ENCODE measurements around the gene CHRM1.

The CHRM1 gene

DNA sequence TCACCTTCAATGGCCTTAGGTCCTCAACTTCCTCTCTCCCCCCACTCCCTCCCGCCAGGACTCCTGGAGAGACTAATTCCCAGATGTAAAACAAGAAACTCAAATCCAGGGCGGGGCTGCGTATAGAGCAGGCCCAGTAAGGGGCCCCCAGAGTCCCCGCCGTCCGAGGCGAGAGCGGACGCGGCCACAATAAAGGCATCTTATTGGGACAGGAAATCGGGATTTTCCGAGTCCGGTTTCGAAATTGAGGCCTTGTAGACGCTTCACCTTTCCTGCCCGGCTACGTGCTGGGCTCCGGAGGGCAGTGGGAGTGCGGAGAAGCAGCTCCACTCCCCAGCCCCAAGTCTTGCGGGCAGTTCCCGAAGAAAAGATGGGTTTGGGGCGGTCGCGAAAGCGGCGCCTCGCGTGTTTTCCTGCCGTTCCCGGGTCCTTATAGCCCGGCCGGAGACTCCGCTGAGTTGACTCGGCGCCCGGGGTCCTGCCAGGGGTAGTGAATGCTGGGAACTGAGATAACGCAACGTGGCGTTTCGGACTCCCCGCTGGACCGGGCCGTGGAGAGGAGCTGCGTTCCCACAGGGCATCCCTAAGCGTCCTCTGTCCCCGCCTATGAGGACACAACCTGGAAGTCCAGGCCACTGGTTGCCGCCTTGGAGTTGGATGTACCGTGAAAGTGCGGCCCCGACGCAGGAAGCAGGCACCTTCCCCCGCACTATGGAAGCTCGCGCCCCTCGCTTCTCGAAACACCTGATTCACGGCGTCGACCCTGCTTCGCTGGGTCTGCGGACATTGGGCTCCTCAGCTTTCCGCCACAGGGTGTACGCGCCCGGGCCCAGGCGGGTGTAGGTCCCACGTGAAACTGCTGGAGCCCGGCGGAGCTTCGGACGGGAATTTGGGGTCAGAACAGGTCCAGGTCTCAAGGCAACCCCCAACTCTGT, 4.8 kb upstream of the CHRM1 start:
- no peak overlapping the region for H3K4me3 ChIP-seq (ENCODE audit: low read depth in 1 of 2, low read length in 2 of 2)
- H3K9ac ChIP-seq (ENCODE audit: low read depth, low read length) = no peak overlapping the region
- H3K27ac ChIP-seq (ENCODE audit: low read length) = no peak overlapping the region
- H2AFZ ChIP-seq (ENCODE audit: low read depth, low read length) = no peak overlapping the region
- no peak for TF ChIP-seq EZH2 (IDR thresholded peaks at IDR 0.05; ENCODE audit: borderline replicate concordance, low read depth, low read length, severe bottlenecking)
- TF ChIP-seq, protein P1, sequence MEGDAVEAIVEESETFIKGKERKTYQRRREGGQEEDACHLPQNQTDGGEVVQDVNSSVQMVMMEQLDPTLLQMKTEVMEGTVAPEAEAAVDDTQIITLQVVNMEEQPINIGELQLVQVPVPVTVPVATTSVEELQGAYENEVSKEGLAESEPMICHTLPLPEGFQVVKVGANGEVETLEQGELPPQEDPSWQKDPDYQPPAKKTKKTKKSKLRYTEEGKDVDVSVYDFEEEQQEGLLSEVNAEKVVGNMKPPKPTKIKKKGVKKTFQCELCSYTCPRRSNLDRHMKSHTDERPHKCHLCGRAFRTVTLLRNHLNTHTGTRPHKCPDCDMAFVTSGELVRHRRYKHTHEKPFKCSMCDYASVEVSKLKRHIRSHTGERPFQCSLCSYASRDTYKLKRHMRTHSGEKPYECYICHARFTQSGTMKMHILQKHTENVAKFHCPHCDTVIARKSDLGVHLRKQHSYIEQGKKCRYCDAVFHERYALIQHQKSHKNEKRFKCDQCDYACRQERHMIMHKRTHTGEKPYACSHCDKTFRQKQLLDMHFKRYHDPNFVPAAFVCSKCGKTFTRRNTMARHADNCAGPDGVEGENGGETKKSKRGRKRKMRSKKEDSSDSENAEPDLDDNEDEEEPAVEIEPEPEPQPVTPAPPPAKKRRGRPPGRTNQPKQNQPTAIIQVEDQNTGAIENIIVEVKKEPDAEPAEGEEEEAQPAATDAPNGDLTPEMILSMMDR (IDR thresholded peaks at IDR 0.05; ENCODE audit: borderline replicate concordance, extremely low read depth, low read length, poor library complexity, severe bottlenecking) = no peak
- no peak overlapping the region for H3K4me2 ChIP-seq (ENCODE audit: insufficient read depth, low read length)
- H4K20me1 ChIP-seq (ENCODE audit: insufficient read depth, low read length) = no peaks in the 10 kb centered on the region; the same call in 1 of the 2 replicates
- H3K79me2 ChIP-seq (ENCODE audit: insufficient read depth, low read length) = no peaks in the 10 kb centered on the region
- H3K4me1 ChIP-seq (ENCODE audit: insufficient read depth, low read length) = no peaks in the 10 kb centered on the region
- DNase-seq (no peak), ATAC-seq (ENCODE audit: insufficient read depth, low read depth) (no peak)
- H3K9me3 ChIP-seq (ENCODE audit: insufficient read depth, low read length, severe bottlenecking) = no peaks in the 10 kb centered on the region
- H3K27me3 ChIP-seq (ENCODE audit: insufficient read depth, low read length, poor library complexity) = no peaks in the 10 kb centered on the region
- H3K36me3 ChIP-seq (ENCODE audit: insufficient read depth, low read length) = no peaks in the 10 kb centered on the region

DNA sequence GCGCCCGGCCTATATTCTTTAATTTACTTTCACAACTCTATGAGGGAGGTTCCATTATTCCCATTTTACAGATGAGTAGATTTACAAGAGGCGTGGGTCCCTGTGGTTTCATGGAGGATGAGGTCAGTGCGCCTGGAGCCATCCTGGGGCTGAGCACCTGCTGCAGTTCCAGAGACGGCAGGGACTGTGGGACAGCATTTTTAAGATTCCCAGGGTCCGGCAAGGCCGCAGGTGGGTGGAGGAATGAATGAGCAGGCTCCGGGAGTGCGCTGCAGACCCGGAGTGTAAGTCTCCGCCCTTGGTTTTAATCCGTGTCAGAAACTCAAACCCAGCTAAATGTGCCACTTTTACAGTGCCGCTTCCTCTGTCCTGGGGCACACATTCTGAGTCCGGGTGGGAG, 4.1 kb upstream of the CHRM1 start:
- Histone ChIP-seq H3K4me1 (ENCODE audit: insufficient read depth, low read length) (no peaks in the 10 kb centered on the region), H3K79me2 (ENCODE audit: insufficient read depth, low read length) (no peaks in the 10 kb centered on the region), H3K4me2 (ENCODE audit: insufficient read depth, low read length) (no peak overlapping the region), H3K27me3 (ENCODE audit: insufficient read depth, low read length, poor library complexity) (no peaks in the 10 kb centered on the region), H4K20me1 (ENCODE audit: insufficient read depth, low read length) (no peaks in the 10 kb centered on the region; the same call in 1 of the 2 replicates), H3K9ac (ENCODE audit: low read depth, low read length) (no peak overlapping the region), H2AFZ (ENCODE audit: low read depth, low read length) (no peak overlapping the region), H3K9me3 (ENCODE audit: insufficient read depth, low read length, severe bottlenecking) (no peaks in the 10 kb centered on the region), H3K27ac (ENCODE audit: low read length) (no peak overlapping the region), H3K4me3 (ENCODE audit: low read depth in 1 of 2, low read length in 2 of 2) (no peak overlapping the region), H3K36me3 (ENCODE audit: insufficient read depth, low read length) (no peaks in the 10 kb centered on the region)
- no peak for TF ChIP-seq EZH2 (IDR thresholded peaks at IDR 0.05; ENCODE audit: borderline replicate concordance, low read depth, low read length, severe bottlenecking)
- TF ChIP-seq, protein P1 (IDR thresholded peaks at IDR 0.05; ENCODE audit: borderline replicate concordance, extremely low read depth, low read length, poor library complexity, severe bottlenecking) = no peak
- DNase-seq (no peak), ATAC-seq (ENCODE audit: insufficient read depth, low read depth) (no peak)

DNA sequence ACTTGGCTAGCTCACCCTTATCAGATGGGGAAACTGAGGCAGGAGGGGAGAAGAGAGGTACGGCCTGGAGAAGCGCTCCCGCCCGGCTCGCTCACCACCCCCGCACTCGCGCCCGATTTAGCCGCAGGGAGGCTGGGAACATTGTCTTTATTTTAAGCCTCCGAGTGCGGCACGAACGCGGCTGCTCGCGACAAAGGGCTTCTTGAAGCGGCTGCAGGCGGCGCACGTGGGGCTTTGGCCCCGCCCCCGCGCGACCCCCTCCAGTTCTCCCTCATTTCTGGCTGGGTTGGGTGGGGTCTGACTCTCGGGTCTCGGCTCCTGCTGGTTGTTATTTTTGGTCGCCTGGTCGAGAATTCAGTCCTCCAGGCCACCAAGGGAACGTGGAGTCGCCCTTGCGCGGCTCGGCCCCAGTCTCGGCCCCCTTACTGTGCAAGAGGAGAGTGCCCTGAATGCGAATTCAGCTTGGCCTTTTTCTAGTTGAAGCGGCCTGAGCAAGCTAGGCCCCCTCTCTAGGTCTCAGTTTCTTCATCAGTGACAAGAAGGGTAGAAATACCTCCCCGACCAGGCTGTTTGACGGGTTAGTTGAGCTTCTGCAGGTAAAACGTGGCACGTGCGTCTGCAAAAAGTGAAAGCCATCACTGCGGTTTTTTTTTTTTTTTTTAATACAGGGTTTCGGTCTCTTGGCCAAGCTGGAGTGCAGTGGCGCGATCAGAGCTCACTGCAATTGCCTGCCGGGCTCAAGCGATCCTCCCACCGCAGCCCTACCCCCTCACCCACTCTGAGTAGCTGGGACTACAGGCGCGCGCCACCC, 2.6 kb upstream of the CHRM1 start:
- no peak for ATAC-seq (ENCODE audit: insufficient read depth, low read depth)

More for the DNA sequence above, 2.6 kb upstream of the CHRM1 start:
- Histone ChIP-seq H3K4me1 (ENCODE audit: insufficient read depth, low read length) (no peaks in the 10 kb centered on the region), H3K9ac (ENCODE audit: low read depth, low read length) (no peak overlapping the region), H4K20me1 (ENCODE audit: insufficient read depth, low read length) (no peaks in the 10 kb centered on the region; the same call in 1 of the 2 replicates), H2AFZ (ENCODE audit: low read depth, low read length) (no peak overlapping the region), H3K9me3 (ENCODE audit: insufficient read depth, low read length, severe bottlenecking) (no peaks in the 10 kb centered on the region), H3K27ac (ENCODE audit: low read length) (no peak overlapping the region), H3K4me2 (ENCODE audit: insufficient read depth, low read length) (no peak overlapping the region), H3K27me3 (ENCODE audit: insufficient read depth, low read length, poor library complexity) (no peaks in the 10 kb centered on the region), H3K36me3 (ENCODE audit: insufficient read depth, low read length) (no peaks in the 10 kb centered on the region), H3K79me2 (ENCODE audit: insufficient read depth, low read length) (no peaks in the 10 kb centered on the region), H3K4me3 (ENCODE audit: low read depth in 1 of 2, low read length in 2 of 2) (no peak overlapping the region)
- TF ChIP-seq, protein P1 (IDR thresholded peaks at IDR 0.05; ENCODE audit: borderline replicate concordance, extremely low read depth, low read length, poor library complexity, severe bottlenecking) = no peak
- TF ChIP-seq EZH2 (IDR thresholded peaks at IDR 0.05; ENCODE audit: borderline replicate concordance, low read depth, low read length, severe bottlenecking) = no peak
- DNase-seq = no peak

All from DND-41 (cell line).